Neural cell (in vitro differentiated cells): ENCODE results near the gene CYP11A1. TPM values are rescaled to one million over a fixed set of nuclear protein-coding genes. Genes with fewer than 3 reads are reported as not detected.

Experiments used
- H2AFZ ChIP-seq: fragments of 200-600, 300-800 bp; sonication (generic), shearing (Covaris generic); 2 replicates; pipeline ENCODE4 v1.6.0; 2014; ENCODE audit warnings: low read depth, mild to moderate bottlenecking, antibody characterized with exemption, low read length, moderate library complexity
- H3F3A ChIP-seq: fragments of 200-600 bp; shearing (Covaris generic); 2 replicates; pipeline ENCODE4 v1.6.1; 2016; ENCODE audit warnings: mild to moderate bottlenecking, moderate library complexity, mixed read lengths, antibody characterized with exemption, low read length; ENCODE audit not compliant: insufficient read depth, poor library complexity, severe bottlenecking
- H3K27ac ChIP-seq: fragments of 200-600, 300-800 bp; sonication (generic), shearing (Covaris generic); 2 replicates; pipeline ENCODE4 v1.5.1; 2014; ENCODE audit warnings: mild to moderate bottlenecking, low read length, moderate library complexity
- H3K27me3 ChIP-seq: fragments of 300-800, 200-600 bp; sonication (generic), shearing (Covaris generic); 2 replicates; pipeline ENCODE4 v1.6.0; 2014; ENCODE audit warnings: mild to moderate bottlenecking, low read depth, low read length, moderate library complexity; ENCODE audit not compliant: insufficient read depth
- H3K36me3 ChIP-seq: fragments of 300-800, 200-600 bp; sonication (generic), shearing (Covaris generic); 2 replicates; pipeline ENCODE4 v1.5.1; 2014; ENCODE audit warnings: mild to moderate bottlenecking, antibody characterized with exemption, low read length, moderate library complexity; ENCODE audit not compliant: insufficient read depth
- H3K4me2 ChIP-seq: fragments of 300-800, 200-600 bp; sonication (generic), shearing (Covaris generic); 2 replicates; pipeline ENCODE4 v1.6.0; 2014; ENCODE audit warnings: mild to moderate bottlenecking, low read length
- H3K4me3 ChIP-seq: fragments of 300-800, 200-600 bp; sonication (generic), shearing (Covaris generic); 2 replicates; pipeline ENCODE4 v1.5.1; 2014; ENCODE audit warnings: mild to moderate bottlenecking, low read length, moderate library complexity
- H3K79me2 ChIP-seq: fragments of 200-600 bp; shearing (Covaris generic); replicated peaks from 2 replicates; pipeline ENCODE4 v1.6.0; 2014; ENCODE audit warnings: mild to moderate bottlenecking, low read length, moderate library complexity; ENCODE audit not compliant: insufficient read depth
- H3K9ac ChIP-seq: fragments of 300-800, 200-600 bp; sonication (generic), shearing (Covaris generic); 2 replicates; pipeline ENCODE4 v1.6.1; 2016; ENCODE audit warnings: mild to moderate bottlenecking, low read length, mixed read lengths
- H3K9me2 ChIP-seq: fragments of 200-600 bp; shearing (Covaris generic); 2 replicates; pipeline ENCODE4 v1.6.1; 2016; ENCODE audit warnings: mild to moderate bottlenecking, low read length, mixed read lengths; ENCODE audit not compliant: insufficient read depth
- H3K9me3 ChIP-seq: fragments of 200-600, 300-800 bp; sonication (generic), shearing (Covaris generic); 2 replicates; pipeline ENCODE4 v1.6.1; 2016; ENCODE audit warnings: mild to moderate bottlenecking, mixed run types, low read length, moderate library complexity, mixed read lengths
- H4K20me1 ChIP-seq: fragments of 200-600 bp; shearing (Covaris generic); 2 replicates; pipeline ENCODE4 v1.6.1; 2016; ENCODE audit warnings: mild to moderate bottlenecking, mixed run types; ENCODE audit not compliant: insufficient read depth
- CTCF ChIP-seq: fragments of 450-650 bp; IDR thresholded peaks from 2 replicates; pipeline ENCODE4 v1.5.1; 2014; ENCODE audit warnings: antibody characterized with exemption, mild to moderate bottlenecking, moderate library complexity; ENCODE audit not compliant: poor library complexity, severe bottlenecking
- EP300 ChIP-seq: fragments of 450-650 bp; conservative IDR thresholded peaks from 2 replicates; pipeline ENCODE4 v1.6.1; 2014; ENCODE audit warnings: antibody characterized with exemption, mild to moderate bottlenecking, moderate library complexity; ENCODE audit not compliant: poor library complexity, severe bottlenecking
- EZH2 ChIP-seq: fragments of 200-600, 300-800 bp; shearing (Covaris generic), sonication (generic); IDR thresholded peaks from 2 replicates; pipeline ENCODE4 v1.6.1; 2014; ENCODE audit warnings: antibody characterized with exemption, low read length, borderline replicate concordance, mild to moderate bottlenecking; ENCODE audit not compliant: insufficient read depth, poor library complexity, severe bottlenecking
- MXI1 ChIP-seq: fragments of 450-650 bp; conservative IDR thresholded peaks from 2 replicates; pipeline ENCODE4 v1.6.1; 2014; ENCODE audit warnings: antibody characterized with exemption, mild to moderate bottlenecking; ENCODE audit not compliant: poor library complexity, severe bottlenecking
- POLR2AphosphoS5 ChIP-seq: IDR thresholded peaks from 2 replicates; pipeline ENCODE4 v1.6.1; 2012
- RAD21 ChIP-seq: fragments of 450-650 bp; conservative IDR thresholded peaks from 2 replicates; pipeline ENCODE4 v1.6.1; 2014; ENCODE audit warnings: antibody characterized with exemption, mild to moderate bottlenecking, moderate library complexity
- REST ChIP-seq: IDR thresholded peaks from 2 replicates; pipeline ENCODE4 v1.6.1; 2012; ENCODE audit warnings: borderline replicate concordance
- SMC3 ChIP-seq: fragments of 450-650 bp; conservative IDR thresholded peaks from 2 replicates; pipeline ENCODE4 v1.6.1; 2014; ENCODE audit warnings: antibody characterized with exemption, mild to moderate bottlenecking, moderate library complexity; ENCODE audit not compliant: poor library complexity
- TAF1 ChIP-seq: IDR thresholded peaks from 2 replicates; pipeline ENCODE4 v1.6.1; 2012; ENCODE audit warnings: low read depth
- polyA plus RNA-seq: library from polyadenylated mRNA; depleted of rRNA; stranded (reverse); fragments of >200 nt; gene quantifications from 2 replicates; pipeline ENCODE4 v1.2.3, GENCODE V29; 2014

Gene CYP11A1
- polyA plus RNA-seq, 1 donor from 2014 or later = not detected

GRCh38 chr15:74301583-74302361 lies 65.7 kb downstream of the CYP11A1 start:
- Histone ChIP-seq H3K27me3 (no peaks in the 10 kb centered on the region), H3K9me2 (no peaks in the 10 kb centered on the region), H2AFZ (no peak overlapping the region), H3F3A (no peaks in the 10 kb centered on the region), H3K27ac (peak overlapping the region; percentile 86), H3K79me2 (no peaks in the 10 kb centered on the region), H3K9me3 (no peaks in the 10 kb centered on the region), H3K36me3 (no peaks in the 10 kb centered on the region), H3K4me2 (no peak overlapping the region), H3K4me3 (peak overlapping the region; percentile 19), H3K9ac (peak overlapping the region; percentile 62), H4K20me1 (no peaks in the 10 kb centered on the region)
- TF ChIP-seq TAF1 = no peak
- no peak for TF ChIP-seq MXI1
- no peak for TF ChIP-seq EP300
- no peak for TF ChIP-seq RAD21
- TF ChIP-seq SMC3 = no peak
- no peak for TF ChIP-seq POLR2AphosphoS5
- TF ChIP-seq EZH2 = no peak
- TF ChIP-seq REST = no peak
- no peak for TF ChIP-seq CTCF

DNA sequence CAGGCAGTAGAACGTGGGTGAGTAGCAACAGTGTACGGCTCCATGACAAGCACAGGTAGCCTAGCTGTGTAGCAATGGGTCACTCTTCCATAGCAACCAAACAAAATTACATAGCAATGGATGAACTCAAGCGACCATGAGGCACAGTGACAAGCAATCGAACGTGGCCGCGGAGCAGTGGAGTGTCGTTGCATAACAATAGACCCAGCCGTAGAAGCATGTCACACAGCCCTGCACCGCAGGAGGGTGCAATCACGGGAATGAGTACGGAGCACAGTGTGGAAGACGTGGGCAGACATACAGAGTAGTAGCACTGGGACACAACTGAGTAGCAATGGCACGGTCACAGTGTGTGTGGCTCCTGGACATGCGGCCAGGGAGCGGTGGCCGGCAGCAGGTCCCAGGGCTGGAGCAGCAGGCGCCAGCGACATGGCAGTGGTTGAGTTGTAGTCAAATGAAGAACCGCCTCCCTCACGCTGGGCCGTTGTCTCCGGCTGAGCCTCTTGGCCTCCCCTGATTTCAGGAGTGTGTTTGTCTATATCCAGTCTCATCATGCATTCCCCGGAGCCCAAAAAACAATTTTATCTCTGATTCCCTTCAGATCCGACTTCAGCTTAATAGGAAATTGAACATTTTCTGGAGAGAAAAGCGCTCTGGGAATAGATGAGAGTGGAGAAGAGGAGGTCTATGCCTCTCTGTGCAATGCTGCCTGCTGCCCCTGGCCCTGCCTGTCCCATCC lies 67.2 kb downstream of the CYP11A1 start:
- TF ChIP-seq RAD21 = peak; percentile 47
- no peak for TF ChIP-seq TAF1
- peak; percentile 37 for TF ChIP-seq CTCF
- TF ChIP-seq POLR2AphosphoS5 = peak; percentile 83
- TF ChIP-seq SMC3 = peak; percentile 60
- TF ChIP-seq EZH2 = no peak
- TF ChIP-seq REST = peak; percentile 36
- TF ChIP-seq MXI1 = peak; percentile 35
- TF ChIP-seq EP300 = peak; percentile 72
- H3K27ac ChIP-seq = peak overlapping the region; percentile 86
- no peaks in the 10 kb centered on the region for H3K27me3 ChIP-seq
- no peaks in the 10 kb centered on the region for H3K9me2 ChIP-seq
- no peaks in the 10 kb centered on the region for H3F3A ChIP-seq
- H3K4me3 ChIP-seq = peak overlapping the region; percentile 6
- H2AFZ ChIP-seq = no peak overlapping the region
- no peaks in the 10 kb centered on the region for H3K79me2 ChIP-seq
- no peaks in the 10 kb centered on the region for H3K36me3 ChIP-seq
- H3K9ac ChIP-seq = peak overlapping the region; percentile 62
- H3K4me2 ChIP-seq = no peak overlapping the region
- H3K9me3 ChIP-seq = no peaks in the 10 kb centered on the region
- no peaks in the 10 kb centered on the region for H4K20me1 ChIP-seq
